GM19239 (cell line): ENCODE measurements around the gene PLCXD3.
"Not testable (repeated sequence)": the region's sequence is repeated elsewhere in the genome, so short reads cannot be mapped to it uniquely, and the experiment has no call there.

Experiments used
- DNase-seq: peaks from one replicate; pipeline ENCODE4 v3.0.0; 2011; ENCODE audit warnings: low spot score; ENCODE audit not compliant: insufficient read length
- FAIRE-seq: peaks from 2 replicates; lab custom pipeline; 2011; peaks lifted over from hg19 to GRCh38; lab: Jason Lieb, UNC

PLCXD3 gene

DNA sequence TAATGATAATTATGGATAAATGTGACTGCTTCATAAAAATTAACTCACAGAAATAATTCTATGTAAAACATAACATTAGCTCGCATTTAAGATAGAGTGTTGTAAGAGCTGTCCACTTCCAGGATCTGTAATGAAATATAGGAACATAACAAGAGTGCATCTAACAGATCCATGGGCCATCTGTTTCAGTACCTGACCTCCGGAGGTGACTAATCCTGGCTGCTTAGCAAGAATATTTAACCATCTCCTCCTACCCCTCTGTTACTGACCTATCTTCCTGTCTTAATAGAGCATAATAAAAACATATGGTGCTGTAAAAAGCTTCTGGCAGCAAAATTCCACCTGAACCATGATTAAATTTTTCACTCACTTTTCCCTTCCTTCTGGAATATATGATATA lies 7.1 kb downstream of the PLCXD3 start:
- DNase-seq (no peak), FAIRE-seq (no peak)

DNA sequence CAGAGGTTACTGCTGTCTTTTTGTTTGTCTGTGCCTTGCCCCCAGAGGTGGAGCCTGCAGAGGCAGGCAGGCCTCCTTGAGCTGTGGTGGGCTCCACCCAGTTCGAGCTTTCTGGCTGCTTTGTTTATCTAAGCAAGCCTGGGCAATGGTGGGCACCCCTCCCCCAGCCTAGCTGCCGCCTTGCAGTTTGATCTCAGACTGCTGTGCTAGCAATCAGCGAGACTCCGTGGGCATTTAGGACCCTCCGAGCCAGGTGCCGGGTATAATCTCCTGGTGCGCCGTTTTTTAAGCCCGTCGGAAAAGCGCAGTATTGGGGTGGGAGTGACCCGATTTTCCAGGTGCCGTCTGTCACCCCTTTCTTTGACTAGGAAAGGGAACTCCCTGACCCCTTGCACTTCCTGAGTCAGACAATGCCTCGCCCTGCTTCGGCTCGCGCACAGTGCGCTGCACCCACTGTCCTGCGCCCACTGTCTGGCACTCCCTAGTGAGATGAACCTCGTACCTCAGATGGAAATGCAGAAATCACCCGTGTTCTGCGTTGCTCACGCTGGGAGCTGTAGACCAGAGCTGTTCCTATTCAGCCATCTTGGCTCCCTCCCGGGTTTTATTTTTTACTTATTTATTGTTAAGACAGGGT lies 16.8 kb downstream of the PLCXD3 start:
- not testable (repeated sequence) for FAIRE-seq, DNase-seq

DNA sequence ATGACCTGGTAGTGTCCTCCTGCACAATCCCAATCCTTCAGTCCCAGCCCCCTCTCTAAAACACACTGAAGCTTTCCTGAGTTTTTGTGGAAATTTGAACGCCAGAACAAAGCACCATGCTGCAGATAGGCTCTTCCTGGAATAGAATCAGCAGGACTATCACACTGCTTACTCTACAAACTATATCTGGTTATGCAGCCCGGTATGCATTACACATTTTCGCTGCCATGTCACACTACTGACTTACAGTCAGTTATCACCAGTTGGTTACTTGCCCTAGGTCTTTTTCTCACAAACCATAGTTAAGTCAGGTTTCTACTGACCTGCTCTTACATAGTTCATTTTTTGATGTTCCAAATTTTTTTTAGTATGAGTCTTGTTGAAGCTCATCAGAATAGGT lies 24.9 kb downstream of the PLCXD3 start:
- FAIRE-seq (no peak), DNase-seq (no peak)

DNA sequence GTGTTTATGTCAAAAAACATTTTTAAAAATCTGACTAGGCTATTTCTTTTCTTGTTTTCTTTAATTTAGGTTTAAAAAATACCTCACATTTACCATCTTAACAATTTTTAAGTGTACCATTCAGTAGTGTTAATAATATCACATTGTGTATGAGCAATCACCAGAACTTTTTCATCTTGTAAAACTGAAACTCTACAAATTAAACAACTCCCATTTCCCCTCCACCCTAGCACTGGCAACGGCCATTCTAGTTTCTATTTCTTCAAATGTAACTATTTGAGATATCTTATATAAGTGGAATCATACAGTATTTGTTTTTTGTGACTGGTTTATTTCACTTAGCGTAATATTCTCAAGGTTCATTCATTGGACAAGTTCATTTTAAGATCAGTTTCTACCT lies 27.7 kb downstream of the PLCXD3 start:
- no peak for DNase-seq
- FAIRE-seq, result no peak

DNA sequence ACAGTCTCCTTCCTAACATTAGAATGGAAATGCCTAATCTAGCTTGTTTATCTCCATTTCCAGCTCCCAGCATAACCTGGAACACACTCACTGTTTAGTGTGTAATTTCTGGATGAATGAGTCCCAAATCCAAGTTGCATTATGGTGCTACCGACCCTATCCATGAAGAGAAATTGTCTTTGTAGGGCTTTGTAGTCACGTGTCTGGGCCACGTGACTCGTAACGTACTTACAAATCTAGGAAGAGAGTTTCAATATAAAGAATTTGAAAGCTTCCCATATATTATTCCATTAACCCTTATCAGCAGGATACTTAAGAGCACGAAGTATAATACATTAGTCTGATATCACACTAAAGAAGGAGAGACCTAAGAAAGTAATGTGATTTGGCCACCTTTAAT lies 28.2 kb downstream of the PLCXD3 start:
- DNase-seq, result no peak
- FAIRE-seq, result no peak

DNA sequence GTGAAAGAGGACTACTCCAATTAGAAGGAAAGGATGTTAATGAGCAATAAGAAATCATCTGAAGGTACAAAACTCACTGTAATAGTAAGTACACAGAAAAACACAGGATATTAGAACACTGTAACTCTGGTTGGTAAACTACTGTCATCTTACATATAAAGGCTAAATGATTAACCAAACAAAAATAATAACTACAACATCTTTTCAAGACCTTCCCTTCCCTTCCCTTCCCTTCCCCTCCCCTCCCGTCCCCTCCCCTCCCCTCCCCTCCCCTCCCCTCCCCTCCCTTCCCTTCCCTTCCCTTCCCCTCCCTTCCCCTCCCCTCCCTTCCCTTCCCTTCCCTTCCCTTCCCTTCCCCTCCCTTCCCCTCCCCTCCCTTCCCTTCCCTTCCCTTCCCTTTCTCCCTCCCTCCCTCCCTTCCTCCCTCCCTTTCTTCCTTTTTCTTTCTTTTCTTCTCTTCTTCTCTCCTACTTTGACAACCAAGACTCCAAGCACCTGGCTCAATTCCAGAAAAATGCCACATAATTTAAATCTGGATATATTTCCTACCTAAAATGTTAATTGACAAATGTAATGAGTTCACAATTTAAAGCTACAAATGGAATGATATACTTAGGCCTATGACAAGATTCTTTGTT lies 38.7 kb downstream of the PLCXD3 start:
- not testable (repeated sequence) for FAIRE-seq, DNase-seq

DNA sequence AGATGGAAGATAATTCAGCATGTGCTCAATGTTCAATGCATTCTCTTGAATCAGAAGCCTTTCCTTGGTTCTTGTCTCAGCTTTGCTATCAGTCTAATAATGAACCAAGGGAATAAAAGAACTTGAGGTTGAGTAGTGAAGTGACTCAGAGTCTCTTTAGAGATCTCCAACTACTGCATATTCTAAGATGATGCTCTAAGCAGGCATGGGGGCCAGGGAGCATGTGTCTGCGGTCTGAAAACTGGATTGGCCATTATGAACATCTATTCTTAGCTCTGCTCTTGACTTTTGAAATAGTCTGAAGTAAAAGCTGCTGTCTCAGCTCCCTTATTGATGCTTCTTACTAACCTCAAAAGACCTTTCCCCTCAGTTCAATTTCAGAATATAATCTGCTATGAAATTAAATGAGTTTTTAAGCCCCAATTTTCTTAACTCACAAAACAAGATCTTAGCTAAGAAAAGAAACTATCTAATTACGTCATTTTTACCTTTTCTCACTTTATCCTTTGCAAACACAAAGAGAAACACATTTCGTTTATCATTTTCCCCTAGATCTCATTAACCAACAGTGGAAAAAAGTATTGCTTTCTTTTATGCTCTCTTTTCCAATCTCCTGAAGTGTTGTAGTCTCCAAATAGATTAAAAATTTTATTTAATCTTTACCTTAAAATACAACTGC lies 44.8 kb downstream of the PLCXD3 start:
- no peak for FAIRE-seq
- DNase-seq, result no peak

DNA sequence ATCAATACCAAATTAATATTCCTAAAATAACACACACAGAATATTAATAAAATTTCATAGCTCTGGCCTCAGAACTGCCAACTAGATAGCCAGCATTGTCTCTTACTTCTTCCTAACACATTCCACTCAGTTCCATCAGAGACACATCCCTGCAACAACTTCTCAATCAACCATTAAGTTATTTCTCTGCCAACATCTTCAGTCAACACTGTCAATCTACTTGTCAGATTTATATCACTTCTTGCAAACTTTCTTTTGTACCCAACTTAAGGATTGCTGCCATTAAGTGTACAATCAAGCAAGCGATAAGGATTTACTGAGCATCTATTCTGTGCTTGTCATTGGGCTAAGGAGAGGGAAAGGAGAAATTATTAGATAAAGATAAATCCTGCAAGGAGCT lies 50.8 kb downstream of the PLCXD3 start:
- FAIRE-seq (no peak), DNase-seq (no peak)

DNA sequence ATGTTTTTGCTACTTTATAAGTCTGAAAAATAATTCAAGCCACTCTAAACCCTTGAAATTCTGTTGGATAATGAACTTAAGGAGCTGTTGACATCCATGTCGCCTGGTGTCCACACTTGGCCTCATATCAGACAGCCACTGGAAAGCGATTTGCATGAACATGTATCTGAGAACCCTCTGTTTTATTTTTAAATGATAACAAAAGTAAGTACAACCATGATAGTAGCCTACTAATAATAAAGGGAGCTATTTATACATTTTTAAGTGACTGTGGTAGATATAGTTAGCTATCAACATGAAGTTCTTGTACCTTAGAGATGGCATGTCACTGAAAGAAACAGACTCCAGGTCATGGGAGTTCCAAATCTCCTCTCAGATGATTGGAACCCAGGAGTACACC lies 53.3 kb downstream of the PLCXD3 start:
- FAIRE-seq, result no peak

DNA sequence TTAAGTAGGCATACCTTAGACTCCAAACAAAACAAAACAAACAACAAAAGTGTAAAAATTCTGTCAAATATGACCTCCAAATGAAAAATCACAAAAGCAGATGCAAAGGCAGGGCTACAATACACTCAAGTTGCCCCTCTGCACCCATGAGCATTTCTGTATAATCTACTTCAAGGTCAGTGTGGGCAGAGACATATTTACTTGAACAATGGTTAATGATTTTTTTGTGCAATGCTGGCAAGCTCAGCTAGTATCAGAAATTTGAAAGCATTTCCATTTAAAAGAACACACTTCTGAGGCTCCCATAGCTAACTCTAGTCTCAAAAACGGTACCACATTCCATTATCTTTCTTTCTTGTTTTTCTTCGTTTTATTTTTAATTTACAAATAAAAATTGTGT lies 57.9 kb downstream of the PLCXD3 start:
- no peak for FAIRE-seq
- no peak for DNase-seq

More for the DNA sequence above, 53.3 kb downstream of the PLCXD3 start:
- DNase-seq, result no peak

DNA sequence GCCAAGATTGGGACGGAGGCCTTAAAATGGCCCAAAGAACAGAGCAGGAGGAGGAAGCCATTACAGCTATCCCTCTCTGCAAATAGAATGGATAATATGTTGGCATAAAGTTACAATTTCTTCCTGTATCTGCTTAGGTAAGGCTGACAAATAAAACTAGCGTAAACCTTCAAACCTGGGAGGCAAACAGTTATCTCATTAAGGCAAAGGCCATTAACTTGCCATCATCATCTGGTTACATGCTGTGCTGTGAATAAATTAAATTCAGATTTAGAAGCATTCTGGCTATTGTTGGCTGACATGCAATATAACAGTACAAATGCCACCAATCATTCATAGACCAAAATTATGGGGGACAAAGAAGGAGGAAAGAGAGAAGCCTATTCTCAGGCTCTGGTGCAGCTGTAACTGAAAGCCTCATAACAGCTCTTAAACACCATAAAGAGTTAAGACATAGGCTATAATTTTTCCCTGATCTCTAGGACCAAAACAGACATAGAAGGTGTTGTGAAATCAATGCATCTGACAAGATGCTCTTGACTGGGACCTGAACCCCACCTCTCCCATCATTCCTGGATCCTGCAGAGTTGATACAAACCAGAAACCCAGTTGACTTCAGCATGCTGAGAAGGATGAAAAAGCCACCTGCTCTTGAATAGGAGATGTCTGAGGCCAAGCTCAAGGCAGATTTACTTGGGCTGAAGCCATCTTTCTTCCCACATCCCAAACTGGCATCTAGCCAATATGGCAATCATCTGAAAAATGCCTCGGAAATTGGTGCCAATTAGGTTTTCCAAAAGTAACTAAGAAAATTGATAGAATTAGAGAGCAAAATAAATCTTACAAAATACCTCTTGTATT lies 62.5 kb downstream of the PLCXD3 start:
- DNase-seq, result no peak
- no peak for FAIRE-seq

DNA sequence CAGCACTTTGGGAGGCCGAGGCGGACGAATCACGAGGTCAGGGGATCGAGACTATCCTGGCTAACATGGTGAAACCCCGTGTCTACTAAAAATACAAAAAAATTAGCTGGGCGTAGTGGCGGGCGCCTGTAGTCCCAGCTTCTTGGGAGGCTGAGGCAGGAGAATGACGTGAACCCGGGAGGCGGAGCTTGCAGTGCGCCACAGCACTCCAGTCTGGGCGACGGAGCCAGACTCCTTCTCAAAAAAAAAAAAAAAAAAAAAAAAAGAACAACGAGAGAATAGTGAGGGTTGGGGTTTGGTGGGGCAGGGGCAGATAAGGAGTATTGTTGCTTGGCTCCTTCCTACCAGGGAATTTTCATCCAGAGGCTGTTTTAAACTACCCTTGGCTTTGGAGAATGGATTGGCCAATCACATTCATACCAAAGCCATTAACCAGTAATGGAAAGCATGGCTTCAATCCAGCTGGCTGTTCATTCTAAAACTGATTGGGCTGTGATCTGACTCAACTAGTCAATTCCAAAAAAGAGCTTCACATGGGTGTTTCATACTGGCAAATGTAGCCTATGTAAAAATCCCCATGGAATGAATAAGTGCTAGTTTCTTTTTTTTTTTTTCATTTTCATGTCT lies 64.4 kb downstream of the PLCXD3 start:
- DNase-seq, result no peak
- no peak for FAIRE-seq

DNA sequence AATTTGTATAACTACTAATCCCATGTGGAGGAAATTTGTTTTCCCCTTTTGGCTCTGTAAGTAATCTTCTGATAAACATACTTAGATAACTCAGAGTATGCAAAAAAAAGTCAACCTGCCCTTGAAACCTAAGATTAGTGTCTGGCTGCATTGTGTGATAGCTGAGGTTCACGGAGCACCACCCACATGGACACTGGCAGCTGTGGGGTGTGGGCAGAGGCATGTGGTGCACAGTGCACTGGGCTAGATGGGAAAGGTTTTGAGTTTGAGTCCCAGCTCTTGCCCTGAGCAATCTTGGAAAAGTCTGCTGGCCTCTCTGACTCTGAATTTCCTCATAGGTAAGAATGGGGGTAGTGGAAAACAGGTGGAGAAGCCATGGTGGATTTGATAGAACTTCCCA lies 75.1 kb downstream of the PLCXD3 start:
- FAIRE-seq (no peak), DNase-seq (no peak)

DNA sequence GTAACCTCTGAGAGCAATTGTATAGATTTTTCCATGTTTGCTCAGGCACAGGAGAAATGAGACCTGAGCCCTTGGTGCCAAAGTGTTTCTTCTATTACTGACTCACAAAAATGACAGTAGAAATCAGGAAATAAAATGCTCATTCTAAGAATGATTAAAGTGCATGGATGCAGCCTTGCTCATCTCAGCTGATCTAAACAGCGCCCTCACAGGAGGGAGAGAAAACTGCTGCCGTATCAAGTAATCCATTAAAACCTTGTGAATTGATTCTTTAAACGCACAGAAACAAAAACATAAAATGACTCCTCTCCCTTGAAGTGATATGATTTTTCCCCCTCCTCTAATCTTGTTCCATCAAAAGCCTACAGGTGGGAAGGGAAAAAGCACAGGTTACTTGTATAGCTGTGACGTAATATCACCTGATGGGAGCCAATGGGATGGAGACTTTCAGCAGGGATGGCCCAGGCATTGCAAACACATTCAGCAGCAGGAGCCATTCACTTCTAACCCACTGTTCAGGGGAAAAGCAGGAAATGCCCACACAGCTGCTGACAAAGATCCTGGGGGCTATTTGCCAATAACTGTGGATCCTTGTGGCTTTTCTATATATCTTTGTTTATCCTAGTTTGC lies 76.7 kb downstream of the PLCXD3 start:
- FAIRE-seq (no peak), DNase-seq (no peak)

DNA sequence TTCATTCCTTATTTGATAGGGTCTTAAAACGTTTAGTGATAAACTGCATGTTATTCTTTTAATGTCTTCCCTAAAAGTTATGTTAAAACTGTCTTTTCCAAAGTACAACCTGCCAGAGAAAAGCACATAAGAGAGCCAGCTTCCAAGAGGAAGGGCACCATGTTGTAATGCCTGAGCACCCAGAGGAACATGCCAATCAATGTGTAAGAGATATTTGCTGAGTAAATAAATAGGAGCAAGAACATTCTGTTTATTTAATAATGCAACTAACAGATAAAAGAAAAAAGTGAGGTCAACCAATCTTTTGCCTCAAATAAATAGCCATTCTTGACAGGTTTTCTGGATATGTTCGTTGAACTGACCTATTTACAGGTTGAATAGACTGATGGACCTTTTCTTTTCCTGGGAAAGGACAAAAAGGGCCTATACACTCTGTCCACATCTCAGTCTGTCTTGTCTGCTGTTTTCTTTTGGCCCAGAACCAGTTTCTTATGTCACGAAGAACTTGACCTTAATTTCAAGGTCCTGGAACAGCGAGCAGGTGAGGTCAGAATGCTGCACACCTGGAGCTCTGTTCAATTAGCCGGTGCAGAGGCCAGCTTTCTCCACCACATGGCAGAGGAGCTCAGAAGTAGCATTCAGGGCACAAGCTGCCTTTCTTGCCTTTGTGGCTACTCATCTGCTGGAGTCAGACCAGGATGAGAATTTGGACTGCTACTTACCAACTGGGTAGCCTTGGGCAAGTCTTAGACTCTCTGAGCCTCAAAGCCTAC lies 77.7 kb downstream of the PLCXD3 start:
- DNase-seq (no peak), FAIRE-seq (no peak)

DNA sequence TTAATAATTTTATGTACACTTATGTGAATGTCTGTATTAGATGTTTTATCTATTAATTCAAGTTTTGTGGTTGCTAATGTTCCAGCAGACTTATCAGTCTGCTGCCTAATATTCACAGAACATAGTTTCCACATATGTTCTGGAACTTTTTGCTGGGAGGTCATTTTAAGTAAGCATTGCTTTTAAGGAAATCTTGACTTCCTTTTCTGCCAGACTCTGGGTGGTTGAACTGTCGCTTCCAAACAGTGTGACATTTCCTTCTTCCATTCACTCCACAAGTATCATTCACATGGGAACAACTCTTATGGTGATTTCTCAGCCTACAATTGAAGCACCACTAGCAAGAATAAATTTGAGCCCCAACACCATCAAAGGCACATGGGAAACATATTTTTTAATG lies 82.9 kb downstream of the PLCXD3 start:
- FAIRE-seq, result no peak
- DNase-seq, result no peak

DNA sequence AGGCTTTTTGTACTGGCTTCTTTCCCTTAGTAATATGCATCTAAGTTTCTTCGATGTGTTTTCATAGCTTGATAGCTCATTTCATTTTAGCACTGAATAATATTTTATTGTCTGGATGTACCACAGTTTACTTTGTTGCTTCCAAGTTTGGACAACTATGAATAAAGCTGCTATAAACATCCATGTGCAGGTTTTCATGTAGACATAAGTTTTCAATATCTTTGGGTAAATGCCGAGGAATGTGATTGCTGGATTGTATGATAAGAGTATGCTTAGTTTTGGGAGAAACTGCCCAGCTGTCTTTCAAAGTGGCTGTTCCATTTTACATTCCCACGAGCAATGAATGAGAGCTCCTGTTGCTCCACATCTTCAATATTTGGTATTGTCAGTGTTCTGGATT lies 84.7 kb downstream of the PLCXD3 start:
- DNase-seq, result no peak
- no peak for FAIRE-seq

DNA sequence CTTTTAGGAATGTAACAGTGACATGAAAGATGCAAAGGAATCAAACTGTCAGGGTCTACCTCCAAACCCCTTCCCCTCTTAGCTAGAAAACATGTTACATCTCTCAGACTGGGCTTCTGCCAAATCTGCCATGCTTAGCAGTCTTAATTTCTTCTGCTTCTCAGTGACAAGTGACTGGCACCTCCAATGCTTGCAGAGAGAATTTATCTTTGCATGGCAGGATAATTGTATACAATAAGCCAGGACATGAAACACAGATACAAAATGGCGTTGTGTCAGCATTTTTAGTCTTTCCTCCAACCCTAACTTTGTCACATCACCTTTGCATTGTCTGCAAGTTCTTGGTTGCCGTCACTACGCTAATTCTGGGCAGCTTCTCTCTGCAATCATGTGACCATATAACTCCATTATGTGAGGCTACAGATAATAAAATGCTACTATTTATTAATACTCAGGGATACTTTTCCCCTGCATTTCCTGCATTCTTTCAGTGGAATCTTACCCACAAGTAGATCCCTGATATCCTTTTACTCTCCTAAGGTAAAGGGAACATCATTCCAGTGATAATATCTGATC lies 89.8 kb downstream of the PLCXD3 start:
- FAIRE-seq (no peak), DNase-seq (no peak)
